Upper lobe of left lung (tissue), 4 donors: ENCODE measurements around the gene NMBR.
"Not testable (repeated sequence)": the region's sequence is repeated elsewhere in the genome, so short reads cannot be mapped to it uniquely, and the experiment has no call there.

Source experiments
- POLR2A ChIP-seq, 4 donors: fragments of 450-650 bp; IDR thresholded peaks; one replicate each; pipeline ENCODE4 v1.5.1; 2016 to 2017; ENCODE audit warnings: antibody characterized with exemption in 4 of 4, mild to moderate bottlenecking in 2 of 4
- POLR2AphosphoS5 ChIP-seq, 2 donors: sonication (generic); formaldehyde crosslinking; IDR thresholded peaks; one replicate each; pipeline ENCODE4 v1.5.1; 2017; ENCODE audit warnings: antibody characterized with exemption in 2 of 2
- TF ChIP-seq, protein P1 (sequence below), 6 experiments: fragments of 450-650 bp in 4 of 6; fragments of 200-600 bp in 2 of 6; sonication (generic) in 2 of 6; IDR thresholded peaks; one replicate each; pipeline ENCODE4 v1.5.1; 2016 to 2019; ENCODE audit warnings: antibody characterized with exemption in 6 of 6

DNA sequence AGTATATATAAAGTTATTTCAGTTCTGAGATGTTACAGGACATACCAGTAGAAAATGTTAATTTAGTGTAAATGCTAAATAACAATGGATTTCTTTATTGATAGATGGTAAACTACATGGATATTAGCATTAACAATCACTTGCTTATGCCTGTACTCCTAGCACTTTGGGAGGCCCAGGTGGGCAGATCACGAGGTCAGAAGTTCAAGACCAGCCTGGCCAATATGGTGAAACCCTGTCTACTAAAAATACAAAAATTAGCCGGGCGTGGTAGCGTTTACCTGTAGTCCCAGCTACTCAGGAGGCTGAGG, 9.8 kb upstream of the NMBR start:
- TF ChIP-seq, protein P1, sequence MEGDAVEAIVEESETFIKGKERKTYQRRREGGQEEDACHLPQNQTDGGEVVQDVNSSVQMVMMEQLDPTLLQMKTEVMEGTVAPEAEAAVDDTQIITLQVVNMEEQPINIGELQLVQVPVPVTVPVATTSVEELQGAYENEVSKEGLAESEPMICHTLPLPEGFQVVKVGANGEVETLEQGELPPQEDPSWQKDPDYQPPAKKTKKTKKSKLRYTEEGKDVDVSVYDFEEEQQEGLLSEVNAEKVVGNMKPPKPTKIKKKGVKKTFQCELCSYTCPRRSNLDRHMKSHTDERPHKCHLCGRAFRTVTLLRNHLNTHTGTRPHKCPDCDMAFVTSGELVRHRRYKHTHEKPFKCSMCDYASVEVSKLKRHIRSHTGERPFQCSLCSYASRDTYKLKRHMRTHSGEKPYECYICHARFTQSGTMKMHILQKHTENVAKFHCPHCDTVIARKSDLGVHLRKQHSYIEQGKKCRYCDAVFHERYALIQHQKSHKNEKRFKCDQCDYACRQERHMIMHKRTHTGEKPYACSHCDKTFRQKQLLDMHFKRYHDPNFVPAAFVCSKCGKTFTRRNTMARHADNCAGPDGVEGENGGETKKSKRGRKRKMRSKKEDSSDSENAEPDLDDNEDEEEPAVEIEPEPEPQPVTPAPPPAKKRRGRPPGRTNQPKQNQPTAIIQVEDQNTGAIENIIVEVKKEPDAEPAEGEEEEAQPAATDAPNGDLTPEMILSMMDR (IDR thresholded peaks at IDR 0.05), result not testable (repeated sequence)
- not testable (repeated sequence) for TF ChIP-seq POLR2AphosphoS5, POLR2A (IDR thresholded peaks at IDR 0.05)
